Activated naive CD4-positive, alpha-beta T cell treated with anti-CD3 and anti-CD28 coated beads for 36 hours (primary cell): Measurements from ENCODE around the gene KRT2. TPM values are rescaled to one million over a fixed set of nuclear protein-coding genes. Genes with fewer than 3 reads are reported as not detected.
A peak's percentile ranks its signal among the peaks of the same experiment; 100 is the strongest.

Source experiments
- CTCF ChIA-PET: fragments of 350-600 bp; sonication (Branson Sonifier 250); formaldehyde crosslinking; loops from one replicate; lab custom pipeline; 2021; ENCODE audit warnings: antibody characterized with exemption; lab: Charles Lee
- DNase-seq: peaks from one replicate; pipeline ENCODE4 v3.0.0-alpha.2; 2020
- H3K27ac Mint-ChIP-seq: one replicate; pipeline ENCODE4 v1.8.0; 2021; ENCODE audit warnings: mild to moderate bottlenecking, mixed read lengths
- H3K27me3 Mint-ChIP-seq: one replicate; pipeline ENCODE4 v1.8.0; 2021; ENCODE audit warnings: low read depth, mixed read lengths
- H3K36me3 Mint-ChIP-seq: one replicate; pipeline ENCODE4 v1.8.0; 2021; ENCODE audit warnings: low read depth, mixed read lengths
- H3K4me1 Mint-ChIP-seq: one replicate; pipeline ENCODE4 v1.8.0; 2021; ENCODE audit warnings: low read depth, mixed read lengths
- H3K4me3 Mint-ChIP-seq: one replicate; pipeline ENCODE4 v1.8.0; 2021; ENCODE audit warnings: mild to moderate bottlenecking, moderate library complexity, mixed read lengths
- H3K9me3 Mint-ChIP-seq: one replicate; pipeline ENCODE4 v1.8.0; 2021; ENCODE audit warnings: mixed read lengths
- intact Hi-C: fragments of 100-400 bp; cut with micrococcal nuclease; formaldehyde crosslinking; loops from one replicate; pipeline ENCODE4 v1.15.1; 2023
- total RNA-seq, 2 experiments: library from RNA; stranded (reverse); gene quantifications; one replicate each; pipeline ENCODE4 v1.2.3, GENCODE V29; 2021

Gene KRT2
- total RNA-seq, 2 experiments from 2014 or later, result not detected

DNA sequence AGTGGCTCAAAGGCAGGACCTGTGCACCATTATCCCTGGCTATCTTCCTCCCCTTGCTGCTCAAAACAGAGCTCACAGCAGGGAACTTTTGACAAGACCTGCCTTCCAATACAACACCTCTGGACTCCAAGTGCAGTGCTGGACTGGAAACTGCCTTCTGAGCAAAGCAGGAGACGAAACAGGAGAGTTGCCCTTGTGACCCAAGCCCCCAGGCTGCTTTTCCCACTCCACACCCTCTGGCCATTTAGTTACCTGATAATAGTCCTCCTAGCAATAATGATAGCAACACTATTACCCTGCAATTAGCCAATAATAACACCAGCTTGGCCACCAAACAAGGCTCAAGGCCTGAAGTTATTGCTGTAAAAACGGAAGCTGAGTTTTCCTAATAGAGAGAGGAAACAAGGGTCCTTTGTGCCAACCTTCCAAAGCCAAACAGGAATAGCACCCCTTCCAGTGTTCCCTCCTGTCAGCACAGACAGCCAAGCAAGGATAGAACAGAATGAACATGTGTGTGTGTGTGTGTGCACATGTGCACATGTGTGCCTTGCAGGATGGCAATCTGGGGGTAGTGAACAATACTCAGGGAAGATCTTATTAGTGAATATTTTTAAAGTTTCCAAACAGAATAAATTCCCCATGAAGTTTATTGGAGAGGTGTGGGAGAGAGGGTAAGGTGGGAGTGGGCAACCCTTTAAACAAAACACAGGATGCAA, 24.5 kb downstream of the KRT2 start:
- peaks cover 1% of the 10 kb centered on the region for H3K9me3 Mint-ChIP-seq
- CTCF ChIA-PET, result interaction anchor here (1.4 kb wide), 1 partner anchor 10 kb away, joined by 3 read pairs; no protein-coding TSS in a partner anchor
- H3K4me3 Mint-ChIP-seq, result no peak overlapping the region

DNA sequence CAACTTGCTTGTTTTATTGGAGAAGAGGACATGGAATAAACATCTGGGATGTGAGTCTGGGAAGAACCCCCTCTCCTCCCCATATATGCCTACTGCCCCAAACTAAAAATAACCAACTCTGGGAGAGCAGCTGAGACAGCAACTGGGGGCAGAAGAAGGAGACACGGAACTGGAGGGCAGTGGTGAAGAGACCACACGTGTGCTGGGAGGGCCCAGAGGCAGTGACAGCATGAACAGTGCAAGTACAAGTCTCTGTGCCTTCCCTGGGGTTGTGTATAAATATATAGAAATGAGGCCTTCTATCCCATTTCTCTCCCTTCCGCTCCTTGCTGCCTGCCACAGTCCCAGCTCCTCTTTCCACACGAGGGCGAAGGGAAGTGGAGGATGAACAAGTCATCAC, 29.7 kb downstream of the KRT2 start:
- intact Hi-C loops, result no loop called here
- Mint-ChIP-seq H3K4me3 (no peak overlapping the region), H3K36me3 (no peaks in the 10 kb centered on the region), H3K27ac (no peak overlapping the region), H3K4me1 (peaks cover 54% of the 10 kb centered on the region), H3K27me3 (no peaks in the 10 kb centered on the region), H3K9me3 (peaks cover 1% of the 10 kb centered on the region)
- DNase-seq, result peak; percentile 3
- CTCF ChIA-PET, result no interaction called here

More for the DNA sequence above, 24.5 kb downstream of the KRT2 start:
- intact Hi-C loops, result no loop called here
- peaks cover 69% of the 10 kb centered on the region for H3K4me1 Mint-ChIP-seq
- no peaks in the 10 kb centered on the region for H3K36me3 Mint-ChIP-seq
- H3K27ac Mint-ChIP-seq, result no peak overlapping the region
- no peaks in the 10 kb centered on the region for H3K27me3 Mint-ChIP-seq
- peak; percentile 3 for DNase-seq

DNA sequence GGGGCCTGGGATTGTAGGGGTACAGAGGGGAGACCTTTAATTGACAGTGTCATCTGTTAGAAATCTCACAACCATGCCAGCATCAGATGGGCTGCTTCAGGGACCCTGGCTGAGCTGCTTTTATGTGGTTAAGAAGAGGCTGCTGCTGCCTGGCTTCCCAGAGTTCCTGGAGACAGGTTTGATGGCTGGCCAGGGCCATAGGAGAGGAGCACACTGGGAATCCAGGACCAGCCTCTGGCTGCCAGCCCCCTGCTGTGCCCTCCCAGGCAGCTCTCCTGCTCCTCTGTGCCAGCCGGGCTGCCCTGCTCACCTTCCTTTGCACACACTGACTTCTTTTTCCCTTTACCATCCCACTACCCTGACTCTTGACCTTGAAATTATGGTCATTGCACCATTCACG, 33.1 kb downstream of the KRT2 start:
- Mint-ChIP-seq H3K9me3 (peaks cover 1% of the 10 kb centered on the region), H3K27ac (no peak overlapping the region), H3K36me3 (no peaks in the 10 kb centered on the region), H3K4me1 (peaks cover 65% of the 10 kb centered on the region), H3K27me3 (no peaks in the 10 kb centered on the region), H3K4me3 (no peak overlapping the region)
- intact Hi-C loops, result no loop called here
- CTCF ChIA-PET, result interaction anchor here (0.6 to 1.3 kb wide), 3 partner anchors 9 to 597 kb away, joined by 3 to 5 read pairs (median 3); no protein-coding TSS in a partner anchor
- DNase-seq, result no peak

DNA sequence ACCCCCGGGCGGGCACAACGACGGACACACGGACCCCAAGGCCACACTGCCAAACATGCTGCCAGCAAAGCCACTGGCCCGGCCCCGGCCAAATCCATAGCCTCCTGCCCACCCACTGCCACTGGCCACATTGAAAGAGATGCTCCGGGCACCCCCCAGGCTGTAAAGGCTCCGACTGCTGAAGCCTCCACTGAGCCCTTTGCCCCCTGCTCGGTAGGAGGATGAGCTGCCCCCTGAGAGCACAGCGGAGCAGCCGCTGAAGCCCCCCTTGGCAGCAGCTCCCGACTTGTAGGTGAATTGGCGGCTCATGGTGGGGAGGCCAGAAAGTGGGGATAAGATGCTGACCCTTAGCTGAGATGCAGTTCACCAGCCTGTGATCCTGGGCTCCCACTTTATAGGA, 33.8 kb downstream of the KRT2 start, which contains the start of gene KRT73:
TSS of gene KRT73 (minus strand) at position 344 of the 400 bp plus-strand sequence. CDS start at position 309, 35 bp downstream.
- DNase-seq, result no peak
- H3K4me3 Mint-ChIP-seq, result no peak within 1 kb of the TSS
- H3K4me1 Mint-ChIP-seq, result peaks cover 71% of the 10 kb centered on the region
- no peak within 1 kb of the TSS for H3K27ac Mint-ChIP-seq
- peaks cover under 1% of the 10 kb centered on the region for H3K9me3 Mint-ChIP-seq
- no peaks in the 10 kb centered on the region for H3K36me3 Mint-ChIP-seq
- no peaks in the 10 kb centered on the region for H3K27me3 Mint-ChIP-seq
- intact Hi-C loops, result no loop called here
- CTCF ChIA-PET, result interaction anchor here (0.6 to 1.4 kb wide), 4 partner anchors 12 to 596 kb away, joined by 3 to 4 read pairs (median 4); no protein-coding TSS in a partner anchor

DNA sequence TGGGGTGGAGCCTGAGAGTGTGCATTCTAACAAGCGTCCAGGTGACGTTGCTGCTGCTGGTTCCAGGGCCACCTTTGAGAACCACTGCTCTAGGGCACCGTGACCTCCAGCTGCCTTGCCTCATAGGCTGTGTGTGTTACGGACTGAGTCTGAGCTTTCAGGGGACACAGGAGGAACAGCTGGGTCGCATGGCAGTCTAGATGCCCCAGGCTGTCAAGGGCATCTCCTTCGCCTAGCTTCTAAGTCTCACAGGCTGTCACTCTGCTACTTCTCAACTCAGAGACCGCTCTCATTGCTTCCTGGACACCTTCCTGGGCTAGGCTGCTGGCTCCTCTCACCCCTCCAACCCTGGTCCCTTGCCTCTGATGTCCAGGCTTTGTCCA, 34.6 kb downstream of the KRT2 start:
- CTCF ChIA-PET, result interaction anchor here (1.0 to 1.4 kb wide), 3 partner anchors 9 to 15 kb away, joined by 3 to 4 read pairs (median 4); no protein-coding TSS in a partner anchor
- peaks cover 74% of the 10 kb centered on the region for H3K4me1 Mint-ChIP-seq
- no peak for DNase-seq
- intact Hi-C loops, result no loop called here
- H3K9me3 Mint-ChIP-seq, result no peaks in the 10 kb centered on the region
- H3K27me3 Mint-ChIP-seq, result no peaks in the 10 kb centered on the region
- H3K36me3 Mint-ChIP-seq, result no peaks in the 10 kb centered on the region
- no peak overlapping the region for H3K4me3 Mint-ChIP-seq
- H3K27ac Mint-ChIP-seq, result no peak overlapping the region

DNA sequence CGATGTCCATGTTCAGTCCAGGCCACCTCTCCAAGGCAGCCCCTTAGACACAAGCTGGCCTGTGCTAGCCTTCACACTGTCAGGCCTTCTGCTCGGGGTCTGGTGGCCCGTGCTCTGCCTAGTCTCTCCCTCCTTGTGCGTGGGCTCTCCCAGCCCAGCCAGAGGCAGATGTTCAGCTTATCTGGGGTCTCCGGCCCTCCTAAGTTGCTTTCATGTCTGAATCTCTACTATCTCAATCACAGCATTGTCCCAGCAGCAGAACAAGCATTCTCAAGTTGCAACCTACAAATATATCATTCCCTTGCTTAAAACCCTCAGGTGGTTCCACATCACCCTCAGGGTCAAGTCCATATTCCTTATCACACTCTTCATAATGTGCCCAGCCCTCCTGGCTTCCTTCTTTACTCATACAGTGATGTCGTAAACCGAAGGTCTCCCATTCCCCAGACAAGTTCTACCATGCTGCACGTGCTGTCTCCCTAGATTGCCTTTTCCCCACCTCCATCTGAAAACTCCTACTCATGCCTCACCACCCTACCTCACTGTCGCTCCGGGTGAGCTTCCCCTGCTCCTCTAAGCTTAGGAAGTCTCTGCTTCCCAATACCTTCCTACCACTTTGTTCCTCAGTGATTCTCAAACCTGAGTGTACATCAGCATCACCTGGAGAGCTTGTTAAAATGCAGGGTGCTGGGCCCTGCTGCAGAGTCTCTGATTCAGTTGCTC, 35.2 kb downstream of the KRT2 start:
- DNase-seq, result no peak
- Mint-ChIP-seq H3K4me3 (no peak overlapping the region), H3K27ac (no peak overlapping the region), H3K36me3 (no peaks in the 10 kb centered on the region), H3K9me3 (no peaks in the 10 kb centered on the region), H3K27me3 (no peaks in the 10 kb centered on the region), H3K4me1 (peaks cover 77% of the 10 kb centered on the region)
- intact Hi-C loops, result no loop called here
- CTCF ChIA-PET, result interaction anchor here (0.6 to 1.4 kb wide), 4 partner anchors 10 to 16 kb away, joined by 3 to 4 read pairs (median 4); no protein-coding TSS in a partner anchor

DNA sequence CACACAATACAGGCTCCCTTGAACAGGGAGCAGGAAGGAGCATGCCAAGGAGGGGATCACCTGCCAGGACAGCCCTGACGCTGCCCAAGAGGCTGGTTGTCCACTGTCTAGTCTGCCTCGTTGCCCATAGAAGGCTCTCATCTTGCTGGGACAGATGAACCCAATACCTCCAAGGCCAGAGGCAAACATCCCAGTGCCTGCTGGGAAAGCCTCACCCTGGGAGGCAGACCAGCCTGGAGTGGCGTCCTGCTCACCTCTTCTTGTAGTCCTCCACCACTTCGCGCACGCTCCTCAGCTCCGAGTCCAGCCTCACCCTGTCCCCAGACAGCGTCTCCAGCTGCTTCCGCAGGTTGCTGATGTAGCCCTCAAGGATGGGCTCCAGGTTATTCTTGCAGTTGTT, 36.1 kb downstream of the KRT2 start:
- Mint-ChIP-seq H3K36me3 (no peaks in the 10 kb centered on the region), H3K4me1 (peaks cover 78% of the 10 kb centered on the region), H3K27me3 (no peaks in the 10 kb centered on the region), H3K9me3 (no peaks in the 10 kb centered on the region), H3K27ac (peak overlapping the region; percentile 85), H3K4me3 (no peak overlapping the region)
- intact Hi-C loops, result no loop called here
- CTCF ChIA-PET, result interaction anchor here (1.0 kb wide), 1 partner anchor 365 kb away, joined by 3 read pairs; no protein-coding TSS in a partner anchor
- no peak for DNase-seq

DNA sequence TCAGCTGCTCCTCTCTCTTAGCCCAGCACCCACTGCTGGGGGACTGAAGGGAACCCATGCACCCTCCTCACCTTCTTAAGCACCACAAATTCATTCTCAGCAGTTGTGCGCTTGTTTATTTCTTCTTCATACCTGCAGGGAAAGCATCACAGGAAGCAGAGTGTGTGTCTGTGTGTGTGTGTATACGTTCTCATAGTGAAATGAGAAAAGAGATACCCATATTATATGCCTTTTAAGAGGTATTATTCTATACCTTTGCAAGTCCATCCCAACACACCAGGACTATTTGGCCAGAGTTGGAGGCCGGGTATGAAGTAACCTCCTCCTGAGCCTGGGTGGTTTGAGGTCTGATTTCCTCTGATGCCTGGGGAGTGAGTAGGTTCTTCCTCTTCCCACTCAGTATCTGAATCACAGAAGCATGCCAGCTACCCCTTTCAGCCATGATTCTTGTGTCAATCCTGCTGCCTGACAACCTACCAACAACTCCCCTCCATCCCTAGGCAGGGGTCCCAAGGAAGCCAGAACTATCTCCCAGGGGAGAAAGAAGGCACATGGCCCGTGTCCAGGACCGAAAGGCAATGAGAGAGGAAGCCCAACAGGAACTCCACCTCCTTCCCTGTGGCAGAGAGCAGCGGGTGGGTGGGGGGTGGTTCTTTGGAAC, 36.7 kb downstream of the KRT2 start:
- intact Hi-C loops, result no loop called here
- Mint-ChIP-seq H3K4me3 (peak overlapping the region; percentile 4), H3K4me1 (peaks cover 79% of the 10 kb centered on the region), H3K27ac (peak overlapping the region; percentile 85), H3K36me3 (no peaks in the 10 kb centered on the region), H3K9me3 (no peaks in the 10 kb centered on the region), H3K27me3 (no peaks in the 10 kb centered on the region)
- CTCF ChIA-PET, result interaction anchor here (1.0 kb wide), 1 partner anchor 366 kb away, joined by 3 read pairs; no protein-coding TSS in a partner anchor
- DNase-seq, result peak; percentile 52

DNA sequence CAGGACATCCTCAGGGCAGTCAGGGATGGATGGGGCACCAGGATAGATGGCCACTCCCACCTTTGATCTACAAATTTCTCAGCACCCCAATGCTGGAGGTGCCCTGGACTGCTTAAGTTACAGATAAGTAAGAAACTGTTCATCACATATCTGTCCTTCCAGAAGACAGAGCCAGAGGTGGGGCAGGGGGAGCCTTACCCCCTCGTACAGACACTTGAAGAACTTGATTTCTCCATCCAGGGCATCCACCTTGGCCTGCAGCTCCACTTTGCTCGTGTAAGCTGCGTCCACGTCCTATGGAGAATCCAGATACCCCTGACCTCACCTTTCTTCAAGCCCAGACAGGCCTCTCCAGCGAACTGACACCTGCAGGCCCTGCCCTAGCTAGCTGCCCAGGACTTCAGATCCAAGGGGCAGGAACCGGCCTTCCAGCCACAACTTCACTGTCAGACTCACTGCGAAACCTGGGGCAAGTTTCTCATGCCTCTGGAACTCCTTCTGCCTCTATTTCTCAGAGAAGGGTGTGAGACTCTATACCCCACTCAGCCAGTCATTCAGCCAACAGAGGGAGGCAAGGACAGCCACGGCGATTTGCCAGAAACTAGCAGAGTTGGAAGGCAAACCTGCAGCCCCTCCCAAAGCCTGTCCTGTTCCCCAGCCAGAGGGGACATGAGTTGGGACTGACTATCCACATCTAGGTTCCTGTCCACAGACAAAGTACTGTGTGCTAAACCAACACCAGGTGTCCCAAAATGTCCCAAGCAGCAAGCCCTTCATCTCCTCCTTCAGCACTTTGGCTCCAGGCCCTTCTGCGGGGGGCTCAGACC, 37.4 kb downstream of the KRT2 start:
- CTCF ChIA-PET, result no interaction called here
- H3K4me3 Mint-ChIP-seq, result no peak overlapping the region

DNA sequence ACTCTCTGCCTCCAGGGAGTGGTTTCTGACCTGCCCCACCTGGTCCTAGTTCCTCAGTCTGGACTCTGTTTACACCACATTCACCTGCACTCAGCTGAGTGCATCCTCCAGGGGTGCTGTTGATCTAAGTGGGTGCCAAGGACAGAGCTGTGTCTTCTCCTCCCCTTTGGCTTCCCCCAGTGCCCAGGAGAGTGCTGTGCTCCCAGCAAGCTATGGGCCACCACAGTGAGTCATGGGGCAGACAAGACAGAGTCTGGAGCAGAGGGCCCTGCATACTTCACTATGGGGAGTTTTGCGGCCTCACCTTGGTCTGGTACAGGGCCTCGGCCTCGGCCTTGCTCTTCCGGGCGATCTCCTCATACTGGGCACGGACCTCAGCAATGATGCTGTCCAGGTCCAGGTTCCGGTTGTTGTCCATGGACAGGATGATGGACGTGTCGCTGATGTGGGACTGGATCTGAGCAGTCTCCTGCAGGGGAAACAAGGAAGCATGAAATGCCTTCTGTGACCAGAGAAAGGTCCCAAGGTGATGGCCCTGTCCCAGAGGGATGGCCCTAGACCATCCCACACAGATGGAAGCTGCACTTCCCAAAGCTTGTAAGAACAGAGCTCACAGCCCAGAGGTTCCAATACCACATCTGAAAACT, 38.5 kb downstream of the KRT2 start:
- Mint-ChIP-seq H3K27ac (no peak overlapping the region), H3K36me3 (no peaks in the 10 kb centered on the region), H3K9me3 (no peaks in the 10 kb centered on the region), H3K27me3 (no peaks in the 10 kb centered on the region), H3K4me3 (no peak overlapping the region), H3K4me1 (peaks cover 89% of the 10 kb centered on the region)
- CTCF ChIA-PET, result no interaction called here
- intact Hi-C loops, result no loop called here
- peak; percentile 57 for DNase-seq

More for the DNA sequence above, 37.4 kb downstream of the KRT2 start:
- H3K27me3 Mint-ChIP-seq, result no peaks in the 10 kb centered on the region
- peak overlapping the region; percentile 85 for H3K27ac Mint-ChIP-seq
- H3K4me1 Mint-ChIP-seq, result peaks cover 84% of the 10 kb centered on the region
- no peaks in the 10 kb centered on the region for H3K9me3 Mint-ChIP-seq
- DNase-seq, result peak; percentile 9
- intact Hi-C loops, result no loop called here
- no peaks in the 10 kb centered on the region for H3K36me3 Mint-ChIP-seq
